ENCODE data around the gene EPHA6.
"Not testable (repeated sequence)": the region's sequence is repeated elsewhere in the genome, so short reads cannot be mapped to it uniquely, and the experiment has no call there.

DNA sequence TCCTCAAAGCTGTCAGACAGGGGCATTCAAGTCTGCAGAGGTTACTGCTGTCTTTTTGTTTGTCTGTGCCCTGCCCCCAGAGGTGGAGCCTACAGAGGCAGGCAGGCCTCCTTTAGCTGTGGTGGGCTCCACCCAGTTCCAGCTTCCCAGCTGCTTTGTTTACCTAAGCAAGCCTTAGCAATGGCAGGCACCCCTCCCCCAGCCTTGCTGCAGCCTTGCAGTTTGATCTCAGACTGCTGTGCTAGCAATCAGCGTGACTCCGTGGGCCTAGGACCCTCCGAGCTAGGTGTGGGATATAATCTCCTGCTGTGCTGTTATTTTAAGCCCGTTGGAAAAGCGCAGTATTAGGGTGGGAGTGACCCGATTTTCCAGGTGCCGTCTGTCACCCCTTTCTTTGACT is 127.7 kb downstream of the EPHA6 start:
- TF ChIP-seq, protein P1, sequence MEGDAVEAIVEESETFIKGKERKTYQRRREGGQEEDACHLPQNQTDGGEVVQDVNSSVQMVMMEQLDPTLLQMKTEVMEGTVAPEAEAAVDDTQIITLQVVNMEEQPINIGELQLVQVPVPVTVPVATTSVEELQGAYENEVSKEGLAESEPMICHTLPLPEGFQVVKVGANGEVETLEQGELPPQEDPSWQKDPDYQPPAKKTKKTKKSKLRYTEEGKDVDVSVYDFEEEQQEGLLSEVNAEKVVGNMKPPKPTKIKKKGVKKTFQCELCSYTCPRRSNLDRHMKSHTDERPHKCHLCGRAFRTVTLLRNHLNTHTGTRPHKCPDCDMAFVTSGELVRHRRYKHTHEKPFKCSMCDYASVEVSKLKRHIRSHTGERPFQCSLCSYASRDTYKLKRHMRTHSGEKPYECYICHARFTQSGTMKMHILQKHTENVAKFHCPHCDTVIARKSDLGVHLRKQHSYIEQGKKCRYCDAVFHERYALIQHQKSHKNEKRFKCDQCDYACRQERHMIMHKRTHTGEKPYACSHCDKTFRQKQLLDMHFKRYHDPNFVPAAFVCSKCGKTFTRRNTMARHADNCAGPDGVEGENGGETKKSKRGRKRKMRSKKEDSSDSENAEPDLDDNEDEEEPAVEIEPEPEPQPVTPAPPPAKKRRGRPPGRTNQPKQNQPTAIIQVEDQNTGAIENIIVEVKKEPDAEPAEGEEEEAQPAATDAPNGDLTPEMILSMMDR (conservative IDR thresholded peaks at IDR 0.05 in 1 of 2, IDR thresholded peaks at IDR 0.05 in 1 of 2; ENCODE audit: low read depth in 1 of 2, low read length in 2 of 2): not testable (repeated sequence)
- not testable (repeated sequence) for TF ChIP-seq EZH2 (IDR thresholded peaks at IDR 0.05; ENCODE audit: low read length, missing control alignments)
